ENCODE results near the gene ZDHHC9.

ZDHHC9 gene

GRCh38 chrX:129795584-129795983 lies 48.1 kb downstream of the ZDHHC9 start:
- Histone ChIP-seq H3K27ac (ENCODE audit: low read depth, low read length) (no peak overlapping the region), H3K4me3 (ENCODE audit: low read depth, low read length) (no peak overlapping the region), H3K9ac (ENCODE audit: low read depth, low read length) (no peak overlapping the region), H3K36me3 (ENCODE audit: control insufficient read depth, insufficient read depth, low read length) (0 out of 2 replicates have a peak, but pooled peaks cover 2% of the 10 kb centered on the region), H3K4me1 (ENCODE audit: control insufficient read depth, insufficient read depth, low read length) (no peaks in the 10 kb centered on the region), H3K9me3 (ENCODE audit: control insufficient read depth, insufficient read depth, low read length) (no peaks in the 10 kb centered on the region), H3K27me3 (ENCODE audit: control insufficient read depth, insufficient read depth, low read length) (no peaks in the 10 kb centered on the region)

- Histone ChIP-seq H3K27ac (ENCODE audit: low read depth, low read length) (no peak overlapping the region), H3K4me3 (ENCODE audit: low read depth, low read length) (no peak overlapping the region), H3K27me3 (ENCODE audit: control insufficient read depth, insufficient read depth, low read length) (no peaks in the 10 kb centered on the region), H3K9ac (ENCODE audit: low read depth, low read length) (no peak overlapping the region), H3K4me1 (ENCODE audit: control insufficient read depth, insufficient read depth, low read length) (no peaks in the 10 kb centered on the region), H3K9me3 (ENCODE audit: control insufficient read depth, insufficient read depth, low read length) (no peaks in the 10 kb centered on the region), H3K36me3 (ENCODE audit: control insufficient read depth, insufficient read depth, low read length) (no peaks in the 10 kb centered on the region)
Observed at GRCh38 chrX:129793604-129794191, 50.0 kb downstream of the ZDHHC9 start.

- Histone ChIP-seq H3K9me3 (ENCODE audit: control insufficient read depth, insufficient read depth, low read length) (no peaks in the 10 kb centered on the region), H3K9ac (ENCODE audit: low read depth, low read length) (no peak overlapping the region), H3K36me3 (ENCODE audit: control insufficient read depth, insufficient read depth, low read length) (no peaks in the 10 kb centered on the region), H3K4me1 (ENCODE audit: control insufficient read depth, insufficient read depth, low read length) (no peaks in the 10 kb centered on the region), H3K27ac (ENCODE audit: low read depth, low read length) (no peak overlapping the region), H3K4me3 (ENCODE audit: low read depth, low read length) (no peak overlapping the region), H3K27me3 (ENCODE audit: control insufficient read depth, insufficient read depth, low read length) (no peaks in the 10 kb centered on the region)
Observed at GRCh38 chrX:129792586-129793291, 50.9 kb downstream of the ZDHHC9 start.

- Histone ChIP-seq H3K9ac (ENCODE audit: low read depth, low read length) (no peak overlapping the region), H3K27me3 (ENCODE audit: control insufficient read depth, insufficient read depth, low read length) (no peaks in the 10 kb centered on the region), H3K9me3 (ENCODE audit: control insufficient read depth, insufficient read depth, low read length) (no peaks in the 10 kb centered on the region), H3K27ac (ENCODE audit: low read depth, low read length) (no peak overlapping the region), H3K4me3 (ENCODE audit: low read depth, low read length) (no peak overlapping the region), H3K4me1 (ENCODE audit: control insufficient read depth, insufficient read depth, low read length) (no peaks in the 10 kb centered on the region), H3K36me3 (ENCODE audit: control insufficient read depth, insufficient read depth, low read length) (no peaks in the 10 kb centered on the region)
Observed at GRCh38 chrX:129791961-129792570, 51.6 kb downstream of the ZDHHC9 start.

GRCh38 chrX:129791336-129791735 lies 52.4 kb downstream of the ZDHHC9 start:
- no peaks in the 10 kb centered on the region for H3K4me1 ChIP-seq (ENCODE audit: control insufficient read depth, insufficient read depth, low read length)
- no peaks in the 10 kb centered on the region for H3K27me3 ChIP-seq (ENCODE audit: control insufficient read depth, insufficient read depth, low read length)
- H3K36me3 ChIP-seq (ENCODE audit: control insufficient read depth, insufficient read depth, low read length), result no peaks in the 10 kb centered on the region
- no peak overlapping the region for H3K4me3 ChIP-seq (ENCODE audit: low read depth, low read length)
- no peak overlapping the region for H3K9ac ChIP-seq (ENCODE audit: low read depth, low read length)
- no peak overlapping the region for H3K27ac ChIP-seq (ENCODE audit: low read depth, low read length)
- H3K9me3 ChIP-seq (ENCODE audit: control insufficient read depth, insufficient read depth, low read length), result no peaks in the 10 kb centered on the region

- H3K27ac ChIP-seq (ENCODE audit: low read depth, low read length), result no peak overlapping the region
- H3K36me3 ChIP-seq (ENCODE audit: control insufficient read depth, insufficient read depth, low read length), result no peaks in the 10 kb centered on the region
Observed at GRCh38 chrX:129790808-129791207, 52.9 kb downstream of the ZDHHC9 start.

GRCh38 chrX:129790146-129790545 lies 53.5 kb downstream of the ZDHHC9 start:
- H3K9me3 ChIP-seq (ENCODE audit: control insufficient read depth, insufficient read depth, low read length), result no peaks in the 10 kb centered on the region
- H3K36me3 ChIP-seq (ENCODE audit: control insufficient read depth, insufficient read depth, low read length), result no peaks in the 10 kb centered on the region
- no peaks in the 10 kb centered on the region for H3K4me1 ChIP-seq (ENCODE audit: control insufficient read depth, insufficient read depth, low read length)
- no peak overlapping the region for H3K4me3 ChIP-seq (ENCODE audit: low read depth, low read length)
- H3K9ac ChIP-seq (ENCODE audit: low read depth, low read length), result no peak overlapping the region
- no peaks in the 10 kb centered on the region for H3K27me3 ChIP-seq (ENCODE audit: control insufficient read depth, insufficient read depth, low read length)
- no peak overlapping the region for H3K27ac ChIP-seq (ENCODE audit: low read depth, low read length)

More at GRCh38 chrX:129790808-129791207, 52.9 kb downstream of the ZDHHC9 start:
- H3K4me1 ChIP-seq (ENCODE audit: control insufficient read depth, insufficient read depth, low read length), result no peaks in the 10 kb centered on the region
- no peak overlapping the region for H3K4me3 ChIP-seq (ENCODE audit: low read depth, low read length)
- H3K27me3 ChIP-seq (ENCODE audit: control insufficient read depth, insufficient read depth, low read length), result no peaks in the 10 kb centered on the region
- no peaks in the 10 kb centered on the region for H3K9me3 ChIP-seq (ENCODE audit: control insufficient read depth, insufficient read depth, low read length)
- no peak overlapping the region for H3K9ac ChIP-seq (ENCODE audit: low read depth, low read length)

GRCh38 chrX:129788527-129788926 lies 55.2 kb downstream of the ZDHHC9 start:
- Histone ChIP-seq H3K4me3 (ENCODE audit: low read depth, low read length) (no peak overlapping the region), H3K27me3 (ENCODE audit: control insufficient read depth, insufficient read depth, low read length) (0 out of 2 replicates have a peak, but pooled peaks cover 3% of the 10 kb centered on the region), H3K4me1 (ENCODE audit: control insufficient read depth, insufficient read depth, low read length) (no peaks in the 10 kb centered on the region), H3K36me3 (ENCODE audit: control insufficient read depth, insufficient read depth, low read length) (no peaks in the 10 kb centered on the region), H3K9me3 (ENCODE audit: control insufficient read depth, insufficient read depth, low read length) (no peaks in the 10 kb centered on the region), H3K27ac (ENCODE audit: low read depth, low read length) (no peak overlapping the region), H3K9ac (ENCODE audit: low read depth, low read length) (no peak overlapping the region)

- Histone ChIP-seq H3K27me3 (ENCODE audit: control insufficient read depth, insufficient read depth, low read length) (0 out of 2 replicates have a peak, but pooled peaks cover 3% of the 10 kb centered on the region), H3K4me1 (ENCODE audit: control insufficient read depth, insufficient read depth, low read length) (no peaks in the 10 kb centered on the region), H3K36me3 (ENCODE audit: control insufficient read depth, insufficient read depth, low read length) (no peaks in the 10 kb centered on the region), H3K9ac (ENCODE audit: low read depth, low read length) (no peak overlapping the region), H3K4me3 (ENCODE audit: low read depth, low read length) (no peak overlapping the region), H3K27ac (ENCODE audit: low read depth, low read length) (no peak overlapping the region), H3K9me3 (ENCODE audit: control insufficient read depth, insufficient read depth, low read length) (no peaks in the 10 kb centered on the region)
Observed at GRCh38 chrX:129787336-129788055, 56.2 kb downstream of the ZDHHC9 start.

- H3K9ac ChIP-seq (ENCODE audit: low read depth, low read length), result no peak overlapping the region
- H3K9me3 ChIP-seq (ENCODE audit: control insufficient read depth, insufficient read depth, low read length), result no peaks in the 10 kb centered on the region
- no peaks in the 10 kb centered on the region for H3K36me3 ChIP-seq (ENCODE audit: control insufficient read depth, insufficient read depth, low read length)
- H3K27me3 ChIP-seq (ENCODE audit: control insufficient read depth, insufficient read depth, low read length), result 0 out of 2 replicates have a peak, but pooled peaks cover 3% of the 10 kb centered on the region
- no peak overlapping the region for H3K27ac ChIP-seq (ENCODE audit: low read depth, low read length)
- H3K4me1 ChIP-seq (ENCODE audit: control insufficient read depth, insufficient read depth, low read length), result 0 out of 2 replicates have a peak, but pooled peaks cover 3% of the 10 kb centered on the region
- no peak overlapping the region for H3K4me3 ChIP-seq (ENCODE audit: low read depth, low read length)
Observed at GRCh38 chrX:129786210-129786651, 57.5 kb downstream of the ZDHHC9 start.

Data from HUES48 (cell line).